ENCODE data around the gene PRDM16. TPM values are rescaled to one million over a fixed set of nuclear protein-coding genes. Genes with fewer than 3 reads are reported as not detected.

PRDM16 gene
- polyA plus RNA-seq, 2 donors = 0.15 to 0.28 TPM

DNA sequence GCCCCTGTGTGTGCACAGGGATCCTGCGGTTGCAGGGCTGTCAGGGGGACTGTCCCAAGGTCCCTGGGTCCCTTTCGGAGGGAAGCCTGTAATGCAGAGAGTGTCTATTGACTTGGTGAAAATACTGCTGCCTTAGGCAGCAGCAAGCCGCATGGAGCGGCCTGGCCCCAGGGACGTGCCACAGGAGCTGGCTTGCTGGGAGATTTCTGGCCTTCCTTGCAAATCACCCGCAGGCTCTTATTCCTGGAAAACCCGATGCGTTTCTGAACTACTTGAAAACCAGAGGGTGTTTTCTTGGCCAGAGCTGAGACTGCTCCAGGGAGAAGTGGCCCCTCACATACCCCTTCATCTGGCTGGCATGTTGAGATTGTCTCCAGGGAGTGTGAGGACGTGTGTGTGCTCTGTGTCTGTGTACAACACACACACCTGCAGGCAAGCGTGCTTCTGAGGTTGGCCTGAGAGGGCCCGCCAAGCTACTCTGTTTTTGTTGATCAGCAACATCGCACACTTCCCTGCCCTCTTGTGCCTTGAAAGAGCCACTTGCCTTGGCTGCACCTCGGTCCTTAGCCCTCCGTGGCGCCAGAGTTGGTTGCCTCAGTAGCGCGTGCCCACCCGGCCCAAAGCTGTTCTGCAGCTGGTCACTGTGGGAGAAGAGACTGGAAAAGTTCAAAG lies 10.5 kb downstream of the PRDM16 start:
- no peaks in the 10 kb centered on the region for H3K4me1 ChIP-seq (ENCODE audit: control insufficient read depth in 2 of 2, insufficient read depth in 2 of 2, low read length in 1 of 2)
- H3K36me3 ChIP-seq (ENCODE audit: control insufficient read depth in 2 of 2, insufficient read depth in 2 of 2, low read length in 1 of 2) = no peaks in the 10 kb centered on the region
- H3K4me3 ChIP-seq (ENCODE audit: low read depth in 1 of 2, low read length in 2 of 2) = no peak overlapping the region
- H3K27ac ChIP-seq (ENCODE audit: low read depth in 2 of 2, low read length in 1 of 2) = no peak overlapping the region
- 75 to 76% methylated on average over 18 of the region's 18 CpGs for WGBS, 2 donors
- H3K9me3 ChIP-seq (ENCODE audit: control insufficient read depth in 2 of 2, insufficient read depth in 1 of 2, low read depth in 1 of 2, low read length in 1 of 2) = no peaks in the 10 kb centered on the region
- peaks cover 0 to 4% of the 10 kb centered on the region in 2 donors for H3K27me3 ChIP-seq (ENCODE audit: control insufficient read depth in 1 of 2, insufficient read depth in 2 of 2, low read length in 2 of 2)

- H3K9me3 ChIP-seq (ENCODE audit: control insufficient read depth in 2 of 2, insufficient read depth in 1 of 2, low read depth in 1 of 2, low read length in 1 of 2) = no peaks in the 10 kb centered on the region
- H3K27ac ChIP-seq (ENCODE audit: low read depth in 2 of 2, low read length in 1 of 2) = no peak overlapping the region
- H3K27me3 ChIP-seq (ENCODE audit: control insufficient read depth in 1 of 2, insufficient read depth in 2 of 2, low read length in 2 of 2) = no peaks in the 10 kb centered on the region
- no peaks in the 10 kb centered on the region for H3K36me3 ChIP-seq (ENCODE audit: control insufficient read depth in 2 of 2, insufficient read depth in 2 of 2, low read length in 1 of 2)
- H3K4me3 ChIP-seq (ENCODE audit: low read depth in 1 of 2, low read length in 2 of 2) = no peak overlapping the region
- no peaks in the 10 kb centered on the region for H3K4me1 ChIP-seq (ENCODE audit: control insufficient read depth in 2 of 2, insufficient read depth in 2 of 2, low read length in 1 of 2)
- 78 to 79% methylated on average over 41 of the region's 41 CpGs for WGBS, 2 donors
Measured at GRCh38 chr1:3080053-3080955, 11.3 kb downstream of the PRDM16 start.

- H3K4me3 ChIP-seq (ENCODE audit: low read depth in 1 of 2, low read length in 2 of 2) = no peak overlapping the region
- H3K36me3 ChIP-seq (ENCODE audit: control insufficient read depth in 2 of 2, insufficient read depth in 2 of 2, low read length in 1 of 2) = no peaks in the 10 kb centered on the region
- H3K4me1 ChIP-seq (ENCODE audit: control insufficient read depth in 2 of 2, insufficient read depth in 2 of 2, low read length in 1 of 2) = no peaks in the 10 kb centered on the region
- no peak overlapping the region for H3K27ac ChIP-seq (ENCODE audit: low read depth in 2 of 2, low read length in 1 of 2)
- H3K9me3 ChIP-seq (ENCODE audit: control insufficient read depth in 2 of 2, insufficient read depth in 1 of 2, low read depth in 1 of 2, low read length in 1 of 2) = no peaks in the 10 kb centered on the region
- no peaks in the 10 kb centered on the region for H3K27me3 ChIP-seq (ENCODE audit: control insufficient read depth in 1 of 2, insufficient read depth in 2 of 2, low read length in 2 of 2)
- 85 to 90% methylated on average over 23 of the region's 23 CpGs for WGBS, 2 donors
Measured at GRCh38 chr1:3081171-3081683, 12.2 kb downstream of the PRDM16 start.

DNA sequence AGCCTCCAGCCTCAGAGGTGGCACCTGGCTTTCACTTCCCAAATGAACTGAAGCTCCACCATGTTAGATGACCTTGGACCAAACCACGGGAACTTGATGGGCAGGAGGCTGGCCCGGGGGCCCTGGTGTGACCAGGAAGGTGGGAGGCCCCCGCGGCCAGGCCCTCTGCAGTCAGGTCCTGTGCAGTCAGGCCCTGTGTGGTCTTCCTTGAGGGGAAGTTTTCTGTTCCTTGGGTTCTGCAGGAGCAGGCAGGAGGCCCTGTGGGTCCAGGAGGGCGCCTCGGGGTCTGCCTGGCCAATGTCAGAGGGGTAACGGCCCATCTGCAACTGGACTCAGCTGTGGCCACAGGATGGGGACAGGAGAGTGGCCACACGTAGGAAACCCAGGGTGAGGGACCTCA lies 13.0 kb downstream of the PRDM16 start:
- no peaks in the 10 kb centered on the region for H3K27me3 ChIP-seq (ENCODE audit: control insufficient read depth in 1 of 2, insufficient read depth in 2 of 2, low read length in 2 of 2)
- 87 to 92% methylated on average over 8 of the region's 8 CpGs for WGBS, 2 donors
- no peaks in the 10 kb centered on the region for H3K36me3 ChIP-seq (ENCODE audit: control insufficient read depth in 2 of 2, insufficient read depth in 2 of 2, low read length in 1 of 2)
- no peak overlapping the region for H3K27ac ChIP-seq (ENCODE audit: low read depth in 2 of 2, low read length in 1 of 2)
- H3K4me1 ChIP-seq (ENCODE audit: control insufficient read depth in 2 of 2, insufficient read depth in 2 of 2, low read length in 1 of 2) = no peaks in the 10 kb centered on the region
- H3K4me3 ChIP-seq (ENCODE audit: low read depth in 1 of 2, low read length in 2 of 2) = no peak overlapping the region
- H3K9me3 ChIP-seq (ENCODE audit: control insufficient read depth in 2 of 2, insufficient read depth in 1 of 2, low read depth in 1 of 2, low read length in 1 of 2) = no peaks in the 10 kb centered on the region

- Histone ChIP-seq H3K36me3 (ENCODE audit: control insufficient read depth in 2 of 2, insufficient read depth in 2 of 2, low read length in 1 of 2) (no peaks in the 10 kb centered on the region), H3K27ac (ENCODE audit: low read depth in 2 of 2, low read length in 1 of 2) (no peak overlapping the region), H3K4me3 (ENCODE audit: low read depth in 1 of 2, low read length in 2 of 2) (no peak overlapping the region), H3K4me1 (ENCODE audit: control insufficient read depth in 2 of 2, insufficient read depth in 2 of 2, low read length in 1 of 2) (no peaks in the 10 kb centered on the region), H3K9me3 (ENCODE audit: control insufficient read depth in 2 of 2, insufficient read depth in 1 of 2, low read depth in 1 of 2, low read length in 1 of 2) (no peaks in the 10 kb centered on the region), H3K27me3 (ENCODE audit: control insufficient read depth in 1 of 2, insufficient read depth in 2 of 2, low read length in 2 of 2) (no peaks in the 10 kb centered on the region)
- WGBS, 2 donors = 84 to 92% methylated on average over 42 of the region's 42 CpGs
Measured at GRCh38 chr1:3082571-3083516, 13.8 kb downstream of the PRDM16 start.

DNA sequence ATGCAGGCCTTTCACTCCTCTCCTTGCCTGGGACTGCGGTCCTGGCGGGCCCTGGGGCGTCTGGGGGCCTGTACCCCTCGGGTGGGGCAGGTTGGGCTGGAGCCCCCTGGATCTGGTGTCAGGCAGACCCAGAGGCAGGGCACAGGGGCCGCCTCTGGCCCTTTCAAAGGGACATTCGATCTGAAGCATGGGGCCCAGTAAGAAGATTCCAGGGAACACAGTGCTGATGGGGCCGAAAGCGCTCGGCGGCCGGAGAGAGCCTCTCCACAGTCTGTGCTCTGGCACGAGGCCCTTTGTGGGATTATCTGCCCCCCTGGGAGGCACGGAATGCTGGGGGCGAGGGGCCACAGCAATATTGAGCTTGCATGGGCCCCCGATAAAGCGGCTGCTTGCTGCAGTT lies 15.2 kb downstream of the PRDM16 start:
- 70 to 73% methylated on average over 16 of the region's 16 CpGs for WGBS, 2 donors

GRCh38 chr1:3084726-3085125 lies 15.7 kb downstream of the PRDM16 start:
- Histone ChIP-seq H3K4me3 (ENCODE audit: low read depth in 1 of 2, low read length in 2 of 2) (no peak overlapping the region), H3K4me1 (ENCODE audit: control insufficient read depth in 2 of 2, insufficient read depth in 2 of 2, low read length in 1 of 2) (no peaks in the 10 kb centered on the region), H3K9me3 (ENCODE audit: control insufficient read depth in 2 of 2, insufficient read depth in 1 of 2, low read depth in 1 of 2, low read length in 1 of 2) (no peaks in the 10 kb centered on the region), H3K27ac (ENCODE audit: low read depth in 2 of 2, low read length in 1 of 2) (no peak overlapping the region), H3K27me3 (ENCODE audit: control insufficient read depth in 1 of 2, insufficient read depth in 2 of 2, low read length in 2 of 2) (no peaks in the 10 kb centered on the region), H3K36me3 (ENCODE audit: control insufficient read depth in 2 of 2, insufficient read depth in 2 of 2, low read length in 1 of 2) (no peaks in the 10 kb centered on the region)
- WGBS, 2 donors = 67 to 69% methylated on average over 12 of the region's 12 CpGs

More for the DNA sequence above, 15.2 kb downstream of the PRDM16 start:
- no peaks in the 10 kb centered on the region for H3K36me3 ChIP-seq (ENCODE audit: control insufficient read depth in 2 of 2, insufficient read depth in 2 of 2, low read length in 1 of 2)
- no peak overlapping the region for H3K27ac ChIP-seq (ENCODE audit: low read depth in 2 of 2, low read length in 1 of 2)
- no peaks in the 10 kb centered on the region for H3K27me3 ChIP-seq (ENCODE audit: control insufficient read depth in 1 of 2, insufficient read depth in 2 of 2, low read length in 2 of 2)
- no peaks in the 10 kb centered on the region for H3K4me1 ChIP-seq (ENCODE audit: control insufficient read depth in 2 of 2, insufficient read depth in 2 of 2, low read length in 1 of 2)
- H3K4me3 ChIP-seq (ENCODE audit: low read depth in 1 of 2, low read length in 2 of 2) = no peak overlapping the region
- no peaks in the 10 kb centered on the region for H3K9me3 ChIP-seq (ENCODE audit: control insufficient read depth in 2 of 2, insufficient read depth in 1 of 2, low read depth in 1 of 2, low read length in 1 of 2)

- WGBS, 2 donors = 59 to 68% methylated on average over 7 to 8 of the region's 8 CpGs
Measured at GRCh38 chr1:3085721-3086120, 16.7 kb downstream of the PRDM16 start.

More at GRCh38 chr1:3085721-3086120, 16.7 kb downstream of the PRDM16 start:
- H3K27me3 ChIP-seq (ENCODE audit: control insufficient read depth in 1 of 2, insufficient read depth in 2 of 2, low read length in 2 of 2) = no peaks in the 10 kb centered on the region
- H3K4me3 ChIP-seq (ENCODE audit: low read depth in 1 of 2, low read length in 2 of 2) = no peak overlapping the region
- no peaks in the 10 kb centered on the region for H3K36me3 ChIP-seq (ENCODE audit: control insufficient read depth in 2 of 2, insufficient read depth in 2 of 2, low read length in 1 of 2)
- H3K4me1 ChIP-seq (ENCODE audit: control insufficient read depth in 2 of 2, insufficient read depth in 2 of 2, low read length in 1 of 2) = no peaks in the 10 kb centered on the region
- H3K9me3 ChIP-seq (ENCODE audit: control insufficient read depth in 2 of 2, insufficient read depth in 1 of 2, low read depth in 1 of 2, low read length in 1 of 2) = no peaks in the 10 kb centered on the region
- H3K27ac ChIP-seq (ENCODE audit: low read depth in 2 of 2, low read length in 1 of 2) = no peak overlapping the region

Data from esophagus (tissue), 2 donors.